ENCODE measurements around the gene ATF7. TPM values are rescaled to one million over a fixed set of nuclear protein-coding genes. Genes with fewer than 3 reads are reported as not detected.
A peak's percentile ranks its signal among the peaks of the same experiment; 100 is the strongest.

ATF7 gene
- total RNA-seq, 3 donors from 2014 or later: 31.4 to 34.1 (median 33.4) TPM

DNA sequence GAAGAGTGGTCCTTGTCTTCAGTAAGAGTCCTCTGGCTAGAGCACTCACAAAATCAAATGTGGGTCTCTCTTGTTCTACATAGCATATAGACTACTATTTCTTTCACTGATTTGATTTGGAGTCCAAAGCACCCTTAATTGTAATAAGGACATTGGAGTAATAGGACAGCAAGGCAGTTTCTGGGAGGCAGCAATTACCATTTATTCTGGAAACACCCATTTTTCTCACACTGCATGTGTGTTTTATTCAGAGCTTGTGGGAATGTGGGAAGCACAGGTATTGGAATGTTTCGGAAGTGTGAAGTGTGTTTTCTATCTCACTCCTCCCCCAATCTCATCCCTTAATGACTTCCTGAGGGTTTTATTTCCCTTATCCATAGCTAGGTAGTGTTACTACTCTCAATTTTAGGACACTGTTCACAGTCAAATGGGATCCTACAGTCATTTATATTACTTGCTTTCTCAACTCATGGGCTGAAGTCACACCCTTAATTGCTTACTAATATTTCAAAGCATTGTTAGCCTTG, 154.1 kb downstream of the ATF7 start:
- DNase-seq (ENCODE audit: low spot score in 2 of 2): no peak
- H3K27ac ChIP-seq: peak overlapping the region in 1 of 2 donors; percentile 17
- peaks cover 13% of the 10 kb centered on the region for H3K36me3 ChIP-seq
- peaks cover 0 to 5% of the 10 kb centered on the region in 2 donors for H3K4me1 ChIP-seq
- TF ChIP-seq CTCF (IDR thresholded peaks at IDR 0.05): no peak
- TF ChIP-seq POLR2AphosphoS5 (IDR thresholded peaks at IDR 0.05): no peak
- no peak for TF ChIP-seq POLR2A (IDR thresholded peaks at IDR 0.05)
- intact Hi-C loops (cut with DNase I; ENCODE audit: low total_unique reads): no loop called here
- H3K4me3 ChIP-seq: no peak overlapping the region
- H3K27me3 ChIP-seq: no peaks in the 10 kb centered on the region
- no peaks in the 10 kb centered on the region for H3K9me3 ChIP-seq

- H3K27ac ChIP-seq: no peak overlapping the region
- peaks cover 0 to 1% of the 10 kb centered on the region in 2 donors for H3K4me1 ChIP-seq
- peaks cover 11% of the 10 kb centered on the region for H3K36me3 ChIP-seq
- H3K27me3 ChIP-seq: no peaks in the 10 kb centered on the region
- H3K4me3 ChIP-seq: no peak overlapping the region
- intact Hi-C loops (cut with DNase I; ENCODE audit: low total_unique reads): no loop called here
- no peak for DNase-seq (ENCODE audit: low spot score in 2 of 2)
- TF ChIP-seq CTCF (IDR thresholded peaks at IDR 0.05): no peak
- no peak for TF ChIP-seq POLR2A (IDR thresholded peaks at IDR 0.05)
- TF ChIP-seq POLR2AphosphoS5 (IDR thresholded peaks at IDR 0.05): no peak
- no peaks in the 10 kb centered on the region for H3K9me3 ChIP-seq
Observed at GRCh38 chr12:53468282-53468681, 157.9 kb downstream of the ATF7 start.

DNA sequence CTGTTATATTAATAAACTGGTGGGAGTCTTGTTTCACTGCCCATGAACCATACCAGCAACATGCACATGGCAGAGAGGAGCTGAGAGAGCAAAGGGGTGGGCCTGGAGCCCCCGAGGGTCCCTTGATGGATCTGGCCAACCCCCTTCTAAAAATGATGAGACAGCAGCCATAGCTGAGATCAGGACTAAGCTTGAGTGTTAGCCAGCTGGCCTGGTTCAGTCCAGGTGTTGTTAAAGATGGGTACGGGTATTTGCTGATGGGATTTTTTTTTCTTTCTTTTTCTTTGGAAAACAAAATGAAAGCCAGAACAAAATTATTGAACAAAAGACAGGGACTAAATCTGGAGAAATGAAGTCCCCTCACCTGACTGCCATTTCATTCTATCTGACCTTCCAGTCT, 158.3 kb downstream of the ATF7 start:
- TF ChIP-seq CTCF (IDR thresholded peaks at IDR 0.05): no peak
- Histone ChIP-seq H3K4me1 (no peaks in the 10 kb centered on the region), H3K27ac (no peak overlapping the region), H3K9me3 (no peaks in the 10 kb centered on the region), H3K36me3 (peaks cover 11% of the 10 kb centered on the region), H3K4me3 (no peak overlapping the region), H3K27me3 (no peaks in the 10 kb centered on the region)
- no peak for DNase-seq (ENCODE audit: low spot score in 2 of 2)
- intact Hi-C loops (cut with DNase I; ENCODE audit: low total_unique reads): no loop called here

- H3K27ac ChIP-seq: no peak overlapping the region
- H3K4me1 ChIP-seq: no peaks in the 10 kb centered on the region
Observed at GRCh38 chr12:53467082-53467481, 159.1 kb downstream of the ATF7 start.

GRCh38 chr12:53466640-53467039, 159.5 kb downstream of the ATF7 start:
- intact Hi-C loops (cut with DNase I; ENCODE audit: low total_unique reads): no loop called here
- H3K4me1 ChIP-seq: no peaks in the 10 kb centered on the region
- H3K9me3 ChIP-seq: no peaks in the 10 kb centered on the region
- H3K27ac ChIP-seq: no peak overlapping the region
- no peaks in the 10 kb centered on the region for H3K27me3 ChIP-seq
- TF ChIP-seq CTCF (IDR thresholded peaks at IDR 0.05) (no peak), POLR2AphosphoS5 (IDR thresholded peaks at IDR 0.05) (no peak), POLR2A (IDR thresholded peaks at IDR 0.05) (no peak)
- no peak for DNase-seq (ENCODE audit: low spot score in 2 of 2)
- H3K4me3 ChIP-seq: no peak overlapping the region
- H3K36me3 ChIP-seq: peaks cover 20% of the 10 kb centered on the region

More at GRCh38 chr12:53467082-53467481, 159.1 kb downstream of the ATF7 start:
- no peaks in the 10 kb centered on the region for H3K9me3 ChIP-seq
- no peaks in the 10 kb centered on the region for H3K27me3 ChIP-seq
- H3K4me3 ChIP-seq: no peak overlapping the region
- no peak for TF ChIP-seq POLR2AphosphoS5 (IDR thresholded peaks at IDR 0.05)
- TF ChIP-seq POLR2A (IDR thresholded peaks at IDR 0.05): no peak
- no peak for TF ChIP-seq CTCF (IDR thresholded peaks at IDR 0.05)
- intact Hi-C loops (cut with DNase I; ENCODE audit: low total_unique reads): no loop called here
- no peak for DNase-seq (ENCODE audit: low spot score in 2 of 2)
- H3K36me3 ChIP-seq: peaks cover 17% of the 10 kb centered on the region

All from breast epithelium (tissue), 4 donors.